ENCODE results near the gene PLAGL2.
"Not testable (repeated sequence)": the region's sequence is repeated elsewhere in the genome, so short reads cannot be mapped to it uniquely, and the experiment has no call there.

The PLAGL2 gene

GRCh38 chr20:32179515-32179914 is 28.0 kb downstream of the PLAGL2 start:
- no peak for DNase-seq

GRCh38 chr20:32177696-32178095 is 29.8 kb downstream of the PLAGL2 start:
- not testable (repeated sequence) for DNase-seq

- peak; percentile 61 for DNase-seq
Observed at GRCh38 chr20:32168184-32168910, 39.2 kb downstream of the PLAGL2 start.

GRCh38 chr20:32167552-32167951 is 40.0 kb downstream of the PLAGL2 start:
- DNase-seq, result no peak

GRCh38 chr20:32165836-32166545 is 41.6 kb downstream of the PLAGL2 start:
- no peak for DNase-seq

GRCh38 chr20:32164984-32165735 is 42.4 kb downstream of the PLAGL2 start:
- no peak for DNase-seq

- no peak for DNase-seq
Observed at GRCh38 chr20:32163951-32164350, 43.6 kb downstream of the PLAGL2 start.

- DNase-seq, result no peak
Observed at GRCh38 chr20:32162351-32162750, 45.2 kb downstream of the PLAGL2 start.

- DNase-seq, result no peak
Observed at GRCh38 chr20:32160341-32160740, 47.2 kb downstream of the PLAGL2 start.

GRCh38 chr20:32159766-32160221 is 47.7 kb downstream of the PLAGL2 start:
- DNase-seq, result no peak

GRCh38 chr20:32158943-32159660 is 48.4 kb downstream of the PLAGL2 start:
- no peak for DNase-seq

- DNase-seq, result no peak
Observed at GRCh38 chr20:32158351-32158750, 49.2 kb downstream of the PLAGL2 start.

- DNase-seq, result no peak
Observed at GRCh38 chr20:32157611-32158010, 49.9 kb downstream of the PLAGL2 start.

- peak; percentile 45 for DNase-seq
Observed at GRCh38 chr20:32155017-32155981, 52.2 kb downstream of the PLAGL2 start.

- DNase-seq, result no peak
Observed at GRCh38 chr20:32153771-32154170, 53.8 kb downstream of the PLAGL2 start.

GRCh38 chr20:32153156-32153665 is 54.3 kb downstream of the PLAGL2 start:
- no peak for DNase-seq

- no peak for DNase-seq
Observed at GRCh38 chr20:32152421-32153155, 55.0 kb downstream of the PLAGL2 start.

GRCh38 chr20:32150291-32150848 is 57.2 kb downstream of the PLAGL2 start:
- no peak for DNase-seq

GRCh38 chr20:32149566-32150170 is 57.9 kb downstream of the PLAGL2 start:
- peak; percentile 13 for DNase-seq
